ENCODE results near the gene CCDC169.

DNA sequence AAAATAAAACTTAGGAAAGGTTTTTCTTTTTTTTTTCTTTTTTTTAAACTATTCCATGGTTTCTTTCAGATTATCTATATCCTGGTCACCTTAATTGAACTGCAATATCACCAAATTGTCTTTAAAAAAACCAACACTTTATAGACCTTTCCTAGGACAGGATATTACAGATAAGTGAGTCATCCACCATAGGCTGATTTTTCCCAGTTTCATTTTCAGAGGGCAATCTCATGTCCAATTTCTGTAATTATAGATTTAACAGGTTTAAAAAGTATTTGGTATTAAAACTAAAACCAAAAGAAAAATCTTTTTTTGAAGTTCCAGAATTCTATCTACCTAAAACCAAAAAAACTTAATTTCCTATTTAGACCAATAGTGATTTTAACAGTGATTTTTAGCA lies 35.4 kb upstream of the CCDC169 start:
- TF ChIP-seq EZH2 (IDR thresholded peaks at IDR 0.05; ENCODE audit: borderline replicate concordance, insufficient read depth, low read depth, low read length, poor library complexity, severe bottlenecking): no peak
- TF ChIP-seq, protein P1, sequence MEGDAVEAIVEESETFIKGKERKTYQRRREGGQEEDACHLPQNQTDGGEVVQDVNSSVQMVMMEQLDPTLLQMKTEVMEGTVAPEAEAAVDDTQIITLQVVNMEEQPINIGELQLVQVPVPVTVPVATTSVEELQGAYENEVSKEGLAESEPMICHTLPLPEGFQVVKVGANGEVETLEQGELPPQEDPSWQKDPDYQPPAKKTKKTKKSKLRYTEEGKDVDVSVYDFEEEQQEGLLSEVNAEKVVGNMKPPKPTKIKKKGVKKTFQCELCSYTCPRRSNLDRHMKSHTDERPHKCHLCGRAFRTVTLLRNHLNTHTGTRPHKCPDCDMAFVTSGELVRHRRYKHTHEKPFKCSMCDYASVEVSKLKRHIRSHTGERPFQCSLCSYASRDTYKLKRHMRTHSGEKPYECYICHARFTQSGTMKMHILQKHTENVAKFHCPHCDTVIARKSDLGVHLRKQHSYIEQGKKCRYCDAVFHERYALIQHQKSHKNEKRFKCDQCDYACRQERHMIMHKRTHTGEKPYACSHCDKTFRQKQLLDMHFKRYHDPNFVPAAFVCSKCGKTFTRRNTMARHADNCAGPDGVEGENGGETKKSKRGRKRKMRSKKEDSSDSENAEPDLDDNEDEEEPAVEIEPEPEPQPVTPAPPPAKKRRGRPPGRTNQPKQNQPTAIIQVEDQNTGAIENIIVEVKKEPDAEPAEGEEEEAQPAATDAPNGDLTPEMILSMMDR (IDR thresholded peaks at IDR 0.05): no peak

Data from B cell (primary cell).